ENCODE data around the gene GSPT1.

DNA sequence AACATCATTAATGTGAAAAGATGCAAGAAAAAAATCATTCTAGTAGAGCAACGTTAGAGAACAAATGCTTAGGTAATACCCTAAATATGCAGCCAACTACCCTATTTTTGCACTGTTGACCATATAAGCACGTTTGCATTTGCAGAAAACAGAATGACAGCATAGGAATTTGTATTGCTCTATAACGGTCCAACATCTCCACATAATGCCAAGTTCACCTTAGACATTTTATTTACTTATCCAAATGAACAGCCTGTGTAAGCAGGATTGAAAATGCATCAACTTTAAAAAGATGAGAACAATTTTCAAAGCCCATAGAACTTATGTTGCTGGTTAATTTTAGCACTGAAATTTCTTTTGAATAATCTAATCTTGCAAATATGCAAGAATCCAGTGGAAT, 45.4 kb downstream of the GSPT1 start:
- TF ChIP-seq, protein P1, sequence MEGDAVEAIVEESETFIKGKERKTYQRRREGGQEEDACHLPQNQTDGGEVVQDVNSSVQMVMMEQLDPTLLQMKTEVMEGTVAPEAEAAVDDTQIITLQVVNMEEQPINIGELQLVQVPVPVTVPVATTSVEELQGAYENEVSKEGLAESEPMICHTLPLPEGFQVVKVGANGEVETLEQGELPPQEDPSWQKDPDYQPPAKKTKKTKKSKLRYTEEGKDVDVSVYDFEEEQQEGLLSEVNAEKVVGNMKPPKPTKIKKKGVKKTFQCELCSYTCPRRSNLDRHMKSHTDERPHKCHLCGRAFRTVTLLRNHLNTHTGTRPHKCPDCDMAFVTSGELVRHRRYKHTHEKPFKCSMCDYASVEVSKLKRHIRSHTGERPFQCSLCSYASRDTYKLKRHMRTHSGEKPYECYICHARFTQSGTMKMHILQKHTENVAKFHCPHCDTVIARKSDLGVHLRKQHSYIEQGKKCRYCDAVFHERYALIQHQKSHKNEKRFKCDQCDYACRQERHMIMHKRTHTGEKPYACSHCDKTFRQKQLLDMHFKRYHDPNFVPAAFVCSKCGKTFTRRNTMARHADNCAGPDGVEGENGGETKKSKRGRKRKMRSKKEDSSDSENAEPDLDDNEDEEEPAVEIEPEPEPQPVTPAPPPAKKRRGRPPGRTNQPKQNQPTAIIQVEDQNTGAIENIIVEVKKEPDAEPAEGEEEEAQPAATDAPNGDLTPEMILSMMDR (IDR thresholded peaks at IDR 0.05) = no peak
- TF ChIP-seq POLR2AphosphoS5 (IDR thresholded peaks at IDR 0.05) (no peak), POLR2A (IDR thresholded peaks at IDR 0.05) (no peak)

Measured in prostate gland (tissue), 2 donors.